Suprapubic skin (tissue), 3 donors: ENCODE results near the gene SQSTM1.

Source experiments
- EP300 ChIP-seq: sonication (generic); formaldehyde crosslinking; IDR thresholded peaks from one replicate; pipeline ENCODE4 v1.6.1; 2017; ENCODE audit warnings: antibody characterized with exemption
- TF ChIP-seq, protein P1 (sequence below), 2 donors: fragments of 200-600 bp in 1 of 2; fragments of 450-650 bp in 1 of 2; sonication (generic) in 1 of 2; IDR thresholded peaks; one replicate each; pipeline ENCODE4 v1.5.1; 2016 to 2019; ENCODE audit warnings: antibody characterized with exemption in 2 of 2, mild to moderate bottlenecking in 1 of 2, moderate library complexity in 1 of 2

DNA sequence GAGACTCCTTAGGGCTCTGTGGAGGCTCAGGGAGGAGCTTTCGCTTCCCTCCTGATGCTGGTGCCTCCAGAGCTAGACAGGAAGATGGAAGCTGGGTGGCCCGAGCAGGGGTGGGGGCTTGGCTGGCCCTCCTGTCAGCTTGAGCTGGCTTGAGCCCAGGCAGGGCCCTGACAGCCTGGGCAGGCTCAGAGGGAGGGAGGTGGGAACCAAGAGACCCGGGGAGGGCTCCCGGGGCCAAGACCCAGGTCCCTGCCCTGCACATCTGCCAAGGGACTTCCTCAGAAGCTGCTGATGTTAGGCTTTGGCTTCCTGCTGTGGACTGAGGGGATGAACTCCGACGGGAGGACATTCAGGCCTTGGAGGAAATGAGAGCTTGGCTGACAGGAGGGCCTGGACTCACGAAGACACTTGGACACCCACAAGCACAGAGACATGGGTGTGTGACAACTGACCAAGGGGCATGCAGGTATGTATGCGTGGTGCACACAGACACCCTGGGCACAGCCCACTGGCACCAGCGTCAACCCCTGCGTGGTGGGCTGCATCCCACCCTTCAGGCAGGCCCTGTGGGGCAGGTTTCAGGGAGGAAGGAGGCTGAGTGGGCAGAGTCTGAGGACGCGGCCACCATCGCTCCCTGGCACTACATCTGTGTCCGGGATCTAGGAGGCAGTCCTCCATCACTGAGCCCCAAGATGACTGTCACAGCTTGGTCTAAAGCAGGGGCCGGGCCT is 28.7 kb upstream of the SQSTM1 start:
- TF ChIP-seq, protein P1, sequence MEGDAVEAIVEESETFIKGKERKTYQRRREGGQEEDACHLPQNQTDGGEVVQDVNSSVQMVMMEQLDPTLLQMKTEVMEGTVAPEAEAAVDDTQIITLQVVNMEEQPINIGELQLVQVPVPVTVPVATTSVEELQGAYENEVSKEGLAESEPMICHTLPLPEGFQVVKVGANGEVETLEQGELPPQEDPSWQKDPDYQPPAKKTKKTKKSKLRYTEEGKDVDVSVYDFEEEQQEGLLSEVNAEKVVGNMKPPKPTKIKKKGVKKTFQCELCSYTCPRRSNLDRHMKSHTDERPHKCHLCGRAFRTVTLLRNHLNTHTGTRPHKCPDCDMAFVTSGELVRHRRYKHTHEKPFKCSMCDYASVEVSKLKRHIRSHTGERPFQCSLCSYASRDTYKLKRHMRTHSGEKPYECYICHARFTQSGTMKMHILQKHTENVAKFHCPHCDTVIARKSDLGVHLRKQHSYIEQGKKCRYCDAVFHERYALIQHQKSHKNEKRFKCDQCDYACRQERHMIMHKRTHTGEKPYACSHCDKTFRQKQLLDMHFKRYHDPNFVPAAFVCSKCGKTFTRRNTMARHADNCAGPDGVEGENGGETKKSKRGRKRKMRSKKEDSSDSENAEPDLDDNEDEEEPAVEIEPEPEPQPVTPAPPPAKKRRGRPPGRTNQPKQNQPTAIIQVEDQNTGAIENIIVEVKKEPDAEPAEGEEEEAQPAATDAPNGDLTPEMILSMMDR (IDR thresholded peaks at IDR 0.05), result no peak
- no peak for TF ChIP-seq EP300
